Stimulated activated naive B cell treated with anti-CD40 and anti-IgM and Interleukin-4, amounts not matched to agents 10 μg/mL and 1 μg/mL and 100 μg/mL, for 72 hours (primary cell): ENCODE data around the gene BAG3.
"Not testable (repeated sequence)": the region's sequence is repeated elsewhere in the genome, so short reads cannot be mapped to it uniquely, and the experiment has no call there.

Source experiments
- ATAC-seq, 2 donors: fragments of 150-1000 bp; cut with Tn5 transposase; replicated peaks; 2 replicates each; pipeline ENCODE4 v1.10.0; 2021; ENCODE audit warnings: moderate library complexity in 1 of 2
- DNase-seq: peaks from one replicate; pipeline ENCODE4 v3.0.0; 2021
- H3K27ac Mint-ChIP-seq: one replicate; pipeline ENCODE4 v1.8.0; 2022; ENCODE audit warnings: mild to moderate bottlenecking, mixed read lengths
- H3K27me3 Mint-ChIP-seq, 2 donors: one replicate each; pipeline ENCODE4 v1.8.0; 2022; ENCODE audit warnings: mixed read lengths in 2 of 2
- H3K36me3 Mint-ChIP-seq, 2 donors: one replicate each; pipeline ENCODE4 v1.8.0; 2022; ENCODE audit warnings: mixed read lengths in 2 of 2, mild to moderate bottlenecking in 1 of 2
- H3K4me1 Mint-ChIP-seq, 2 donors: one replicate each; pipeline ENCODE4 v1.8.0; 2022; ENCODE audit warnings: mixed read lengths in 2 of 2, mild to moderate bottlenecking in 1 of 2
- H3K4me3 Mint-ChIP-seq, 2 donors: one replicate each; pipeline ENCODE4 v1.8.0; 2022; ENCODE audit warnings: mild to moderate bottlenecking in 2 of 2, mixed read lengths in 2 of 2, moderate library complexity in 1 of 2
- H3K9me3 Mint-ChIP-seq, 2 donors: one replicate each; pipeline ENCODE4 v1.8.0; 2022; ENCODE audit warnings: mixed read lengths in 2 of 2, mild to moderate bottlenecking in 1 of 2

The BAG3 gene

GRCh38 chr10:119651514-119652360, 557 bp downstream of the BAG3 start:
- Mint-ChIP-seq H3K36me3 (no peaks in the 10 kb centered on the region), H3K27me3 (peaks cover 4 to 6% of the 10 kb centered on the region in 2 donors), H3K27ac (peak overlapping the region; percentile 73), H3K4me1 (peaks cover 4 to 13% of the 10 kb centered on the region in 2 donors), H3K4me3 (peak overlapping the region; percentile 86 to 92), H3K9me3 (no peaks in the 10 kb centered on the region)
- peak; percentile 4 for DNase-seq
- ATAC-seq = peak; percentile 46 to 54

GRCh38 chr10:119652361-119652730, 1.2 kb downstream of the BAG3 start:
- Mint-ChIP-seq H3K4me3 (peak overlapping the region; percentile 75 to 81), H3K27me3 (peaks cover 4 to 9% of the 10 kb centered on the region in 2 donors), H3K9me3 (no peaks in the 10 kb centered on the region), H3K36me3 (no peaks in the 10 kb centered on the region), H3K27ac (no peak overlapping the region), H3K4me1 (peaks cover 4 to 13% of the 10 kb centered on the region in 2 donors)
- no peak for DNase-seq
- peak; percentile 19 to 38 for ATAC-seq

- ATAC-seq = no peak
- peaks cover 4 to 12% of the 10 kb centered on the region in 2 donors for H3K27me3 Mint-ChIP-seq
- H3K4me1 Mint-ChIP-seq = peaks cover 4 to 13% of the 10 kb centered on the region in 2 donors
- H3K9me3 Mint-ChIP-seq = no peaks in the 10 kb centered on the region
- no peaks in the 10 kb centered on the region for H3K36me3 Mint-ChIP-seq
- DNase-seq = no peak
- H3K4me3 Mint-ChIP-seq = no peak overlapping the region
- H3K27ac Mint-ChIP-seq = no peak overlapping the region
Observed at GRCh38 chr10:119653209-119653608, 2.0 kb downstream of the BAG3 start.

- H3K4me1 Mint-ChIP-seq = peaks cover 4 to 18% of the 10 kb centered on the region in 2 donors
- DNase-seq (no peak), ATAC-seq (no peak)
- H3K27ac Mint-ChIP-seq = no peak overlapping the region
- peaks cover 4 to 12% of the 10 kb centered on the region in 2 donors for H3K27me3 Mint-ChIP-seq
- H3K4me3 Mint-ChIP-seq = no peak overlapping the region
- H3K9me3 Mint-ChIP-seq = no peaks in the 10 kb centered on the region
- H3K36me3 Mint-ChIP-seq = peaks cover 0 to 1% of the 10 kb centered on the region in 2 donors
Observed at GRCh38 chr10:119653916-119654315, 2.7 kb downstream of the BAG3 start.

- no peak overlapping the region for H3K4me3 Mint-ChIP-seq
- DNase-seq = no peak
Observed at GRCh38 chr10:119654540-119654939, 3.4 kb downstream of the BAG3 start.

GRCh38 chr10:119655566-119656001, 4.4 kb downstream of the BAG3 start:
- Mint-ChIP-seq H3K4me3 (no peak overlapping the region), H3K27me3 (peaks cover 4 to 12% of the 10 kb centered on the region in 2 donors), H3K27ac (no peak overlapping the region), H3K4me1 (peaks cover 2 to 13% of the 10 kb centered on the region in 2 donors), H3K9me3 (no peaks in the 10 kb centered on the region), H3K36me3 (peaks cover 0 to 1% of the 10 kb centered on the region in 2 donors)
- no peak for ATAC-seq
- DNase-seq = no peak

More at GRCh38 chr10:119654540-119654939, 3.4 kb downstream of the BAG3 start:
- Mint-ChIP-seq H3K27me3 (peaks cover 4 to 12% of the 10 kb centered on the region in 2 donors), H3K4me1 (peaks cover 4 to 18% of the 10 kb centered on the region in 2 donors), H3K36me3 (peaks cover 0 to 1% of the 10 kb centered on the region in 2 donors), H3K9me3 (no peaks in the 10 kb centered on the region), H3K27ac (no peak overlapping the region)
- ATAC-seq = no peak

- Mint-ChIP-seq H3K36me3 (peaks cover 0 to 1% of the 10 kb centered on the region in 2 donors), H3K4me3 (no peak overlapping the region), H3K9me3 (no peaks in the 10 kb centered on the region), H3K27ac (no peak overlapping the region), H3K27me3 (peaks cover 4 to 12% of the 10 kb centered on the region in 2 donors), H3K4me1 (peaks cover 0 to 10% of the 10 kb centered on the region in 2 donors)
- DNase-seq (no peak), ATAC-seq (no peak)
Observed at GRCh38 chr10:119656760-119657159, 5.6 kb downstream of the BAG3 start.

- Mint-ChIP-seq H3K27ac (no peak overlapping the region), H3K27me3 (peaks cover 4 to 12% of the 10 kb centered on the region in 2 donors), H3K9me3 (no peaks in the 10 kb centered on the region), H3K4me3 (no peak overlapping the region), H3K4me1 (peaks cover 0 to 6% of the 10 kb centered on the region in 2 donors), H3K36me3 (peaks cover 0 to 1% of the 10 kb centered on the region in 2 donors)
- no peak for DNase-seq
- no peak for ATAC-seq
Observed at GRCh38 chr10:119657725-119658124, 6.5 kb downstream of the BAG3 start.

- H3K9me3 Mint-ChIP-seq = no peaks in the 10 kb centered on the region
- no peak for ATAC-seq
- H3K27ac Mint-ChIP-seq = no peak overlapping the region
- peaks cover 0 to 6% of the 10 kb centered on the region in 2 donors for H3K4me1 Mint-ChIP-seq
- H3K36me3 Mint-ChIP-seq = peaks cover 0 to 1% of the 10 kb centered on the region in 2 donors
- DNase-seq = no peak
- H3K27me3 Mint-ChIP-seq = peaks cover 4 to 12% of the 10 kb centered on the region in 2 donors
- H3K4me3 Mint-ChIP-seq = no peak overlapping the region
Observed at GRCh38 chr10:119658274-119658673, 7.1 kb downstream of the BAG3 start.

- Mint-ChIP-seq H3K27me3 (peaks cover 3 to 7% of the 10 kb centered on the region in 2 donors), H3K4me3 (no peak overlapping the region), H3K27ac (no peak overlapping the region), H3K9me3 (no peaks in the 10 kb centered on the region), H3K4me1 (peaks cover 0 to 6% of the 10 kb centered on the region in 2 donors), H3K36me3 (peaks cover 0 to 1% of the 10 kb centered on the region in 2 donors)
- DNase-seq (no peak), ATAC-seq (no peak)
Observed at GRCh38 chr10:119659951-119660350, 8.8 kb downstream of the BAG3 start.

- not testable (repeated sequence) for H3K27me3 Mint-ChIP-seq, H3K4me3 Mint-ChIP-seq, DNase-seq, H3K9me3 Mint-ChIP-seq, H3K36me3 Mint-ChIP-seq, H3K27ac Mint-ChIP-seq, H3K4me1 Mint-ChIP-seq, ATAC-seq
Observed at GRCh38 chr10:119662076-119662605, 11.0 kb downstream of the BAG3 start.

GRCh38 chr10:119663866-119664698, 12.9 kb downstream of the BAG3 start:
- ATAC-seq = no peak
- Mint-ChIP-seq H3K36me3 (peaks cover 0 to 8% of the 10 kb centered on the region in 2 donors), H3K9me3 (no peaks in the 10 kb centered on the region), H3K27me3 (no peaks in the 10 kb centered on the region), H3K4me1 (peaks cover 0 to 3% of the 10 kb centered on the region in 2 donors), H3K27ac (no peak overlapping the region), H3K4me3 (no peak overlapping the region)
- DNase-seq = no peak

GRCh38 chr10:119665901-119666708, 14.9 kb downstream of the BAG3 start:
- Mint-ChIP-seq H3K27me3 (no peaks in the 10 kb centered on the region), H3K4me3 (no peak overlapping the region), H3K27ac (no peak overlapping the region), H3K4me1 (peaks cover 0 to 3% of the 10 kb centered on the region in 2 donors), H3K9me3 (no peaks in the 10 kb centered on the region), H3K36me3 (peaks cover 4 to 8% of the 10 kb centered on the region in 2 donors)
- DNase-seq (no peak), ATAC-seq (no peak)

GRCh38 chr10:119666709-119667004, 15.5 kb downstream of the BAG3 start:
- Mint-ChIP-seq H3K27ac (no peak overlapping the region), H3K4me1 (peaks cover 0 to 3% of the 10 kb centered on the region in 2 donors), H3K9me3 (no peaks in the 10 kb centered on the region), H3K36me3 (peaks cover 7 to 12% of the 10 kb centered on the region in 2 donors), H3K27me3 (no peaks in the 10 kb centered on the region), H3K4me3 (no peak overlapping the region)
- DNase-seq = no peak
- ATAC-seq = no peak
